HepG2 (cell line): ENCODE measurements around the gene AMZ2. TPM values are rescaled to one million over a fixed set of nuclear protein-coding genes. Genes with fewer than 3 reads are reported as not detected.

Source experiments
- BRF2 ChIP-seq: sonication (generic); formaldehyde crosslinking; IDR thresholded peaks from 2 replicates; pipeline ENCODE4 v1.8.1; 2022; ENCODE audit warnings: mild to moderate bottlenecking, missing genetic modification reagents
- CHD2 ChIP-seq: IDR thresholded peaks from 2 replicates; pipeline ENCODE4 v1.6.1; 2011; ENCODE audit warnings: low read depth, low read length, improper control_type of control experiment
- CREB1 ChIP-seq, 2 experiments: fragments of 450-650 bp in 1 of 2; IDR thresholded peaks; 2 replicates each; pipeline ENCODE4 v1.6.1; 2016 to 2017; ENCODE audit warnings: control low read depth in 1 of 2, mild to moderate bottlenecking in 1 of 2, missing compliant biosample characterization in 1 of 2, missing genetic modification characterization in 1 of 2
- FOSL1 ChIP-seq: sonication (generic); formaldehyde crosslinking; IDR thresholded peaks from 2 replicates; pipeline ENCODE4 v1.9.0; 2021; ENCODE audit warnings: missing genetic modification reagents, borderline replicate concordance
- FOXP1 ChIP-seq, 2 experiments: fragments of 450-650 bp in 1 of 2; IDR thresholded peaks; 2 replicates each; pipeline ENCODE4 v1.6.1; 2017 to 2018; ENCODE audit warnings: antibody characterized with exemption in 1 of 2
- GPBP1L1 ChIP-seq: sonication (generic); formaldehyde crosslinking; IDR thresholded peaks from 2 replicates; pipeline ENCODE4 v1.5.0; 2020; ENCODE audit warnings: mild to moderate bottlenecking, missing genetic modification reagents
- HDAC1 ChIP-seq: sonication (generic); formaldehyde crosslinking; IDR thresholded peaks from 2 replicates; pipeline ENCODE4 v1.5.1; 2020; ENCODE audit warnings: mild to moderate bottlenecking, missing genetic modification reagents
- HDAC6 ChIP-seq: fragments of 200-600 bp; sonication (generic); IDR thresholded peaks from 2 replicates; pipeline ENCODE4 v1.7.0; 2017; ENCODE audit warnings: mild to moderate bottlenecking, antibody characterized with exemption, low read length, low read depth
- HMG20B ChIP-seq: conservative IDR thresholded peaks from 2 replicates; pipeline ENCODE4 v1.6.1; 2016; ENCODE audit warnings: missing genetic modification reagents, missing compliant biosample characterization
- MIXL1 ChIP-seq: IDR thresholded peaks from 2 replicates; pipeline ENCODE4 v1.6.1; 2016
- MTA1 ChIP-seq: sonication (generic); formaldehyde crosslinking; IDR thresholded peaks from 2 replicates; pipeline ENCODE4 v1.4.0; 2020; ENCODE audit warnings: missing genetic modification reagents, mild to moderate bottlenecking, borderline replicate concordance
- MYC ChIP-seq: sonication (generic); formaldehyde crosslinking; IDR thresholded peaks from 2 replicates; pipeline ENCODE4 v1.9.0; 2021; ENCODE audit warnings: missing genetic modification reagents, borderline replicate concordance
- NCOR1 ChIP-seq: fragments of 200-600 bp; sonication (generic); IDR thresholded peaks from 2 replicates; pipeline ENCODE4 v1.7.0; 2017; ENCODE audit warnings: antibody characterized with exemption, low read length, borderline replicate concordance
- NFKB2 ChIP-seq: sonication (generic); formaldehyde crosslinking; IDR thresholded peaks from 2 replicates; pipeline ENCODE4 v1.4.0; 2020; ENCODE audit warnings: missing genetic modification reagents, borderline replicate concordance
- PITX1 ChIP-seq: sonication (generic); formaldehyde crosslinking; IDR thresholded peaks from 2 replicates; pipeline ENCODE4 v1.5.1; 2020; ENCODE audit warnings: mild to moderate bottlenecking, missing genetic modification reagents
- SATB2 ChIP-seq: sonication (generic); formaldehyde crosslinking; IDR thresholded peaks from 2 replicates; pipeline ENCODE4 v1.5.0; 2020; ENCODE audit warnings: missing genetic modification reagents
- SIX1 ChIP-seq: sonication (generic); formaldehyde crosslinking; IDR thresholded peaks from 2 replicates; pipeline ENCODE4 v1.4.0; 2020; ENCODE audit warnings: missing genetic modification reagents, borderline replicate concordance
- SOX5 ChIP-seq: IDR thresholded peaks from 2 replicates; pipeline ENCODE4 v1.6.1; 2016; ENCODE audit warnings: borderline replicate concordance
- SP1 ChIP-seq, 2 experiments: fragments of 450-650 bp in 1 of 2; sonication (generic) in 1 of 2; formaldehyde crosslinking in 1 of 2; IDR thresholded peaks; 2 replicates each; pipeline versions ENCODE4 v1.4.0 to v1.6.1; 2016 to 2020; ENCODE audit warnings: missing genetic modification reagents in 1 of 2
- ZBTB1 ChIP-seq: sonication (generic); formaldehyde crosslinking; IDR thresholded peaks from 2 replicates; pipeline ENCODE4 v1.4.0; 2020; ENCODE audit warnings: missing genetic modification reagents, borderline replicate concordance
- ZMYM2 ChIP-seq: sonication (generic); formaldehyde crosslinking; IDR thresholded peaks from 2 replicates; pipeline ENCODE4 v1.8.0; 2022; ENCODE audit warnings: mild to moderate bottlenecking, missing genetic modification reagents
- ZNF235 ChIP-seq: sonication (generic); formaldehyde crosslinking; IDR thresholded peaks from 2 replicates; pipeline ENCODE4 v1.8.1; 2023; ENCODE audit warnings: mild to moderate bottlenecking, missing genetic modification reagents, borderline replicate concordance
- ZNF501 ChIP-seq: sonication (generic); formaldehyde crosslinking; IDR thresholded peaks from 2 replicates; pipeline ENCODE4 v1.5.1; 2020; ENCODE audit warnings: mild to moderate bottlenecking, moderate library complexity, missing genetic modification reagents
- ZNF572 ChIP-seq: sonication (generic); formaldehyde crosslinking; IDR thresholded peaks from 2 replicates; pipeline ENCODE4 v1.5.1; 2020; ENCODE audit warnings: mild to moderate bottlenecking, missing genetic modification reagents
- ZNF577 ChIP-seq: sonication (generic); formaldehyde crosslinking; IDR thresholded peaks from 2 replicates; pipeline ENCODE4 v1.4.0; 2020; ENCODE audit warnings: mild to moderate bottlenecking, low read depth, missing genetic modification reagents, borderline replicate concordance
- ZNF597 ChIP-seq: sonication (generic); formaldehyde crosslinking; IDR thresholded peaks from 2 replicates; pipeline ENCODE4 v1.5.0; 2020; ENCODE audit warnings: missing genetic modification reagents
- ZNF644 ChIP-seq: IDR thresholded peaks from 2 replicates; pipeline ENCODE4 v1.6.1; 2016; ENCODE audit warnings: low read depth
- ZNF746 ChIP-seq: sonication (generic); formaldehyde crosslinking; IDR thresholded peaks from 2 replicates; pipeline ENCODE4 v1.8.0; 2022; ENCODE audit warnings: mild to moderate bottlenecking, missing genetic modification reagents
- polyA plus RNA-seq, 8 experiments: library from polyadenylated mRNA; depleted of rRNA in 3 of 8; stranded (reverse) in 7 of 8; unstranded in 1 of 8; fragments of >200 nt; fragmentation: Illumina TruSeq in 4 of 8; extraction: Trizol in 4 of 8; gene quantifications; 2 replicates each; pipeline versions ENCODE4 v1.2.1 to v1.2.3, GENCODE V29; 2011 to 2016; ENCODE audit warnings: low read depth in 4 of 8, missing spikeins in 1 of 8, mixed read lengths in 1 of 8; ENCODE audit not compliant: insufficient read depth in 1 of 8
- total RNA-seq, 5 experiments: library from RNA; depleted of rRNA; stranded (reverse); fragments of >200 nt; fragmentation: Illumina TruSeq; extraction: Trizol; gene quantifications; 2 replicates each; pipeline ENCODE4 v1.2.3, GENCODE V29; 2016; ENCODE audit warnings: low read depth in 1 of 5

Gene AMZ2
- total and polyA plus RNA-seq, 2 of the 13 experiments (the other 11 are each of a cell fraction or from before 2014, with no cell fraction given) = 86.9 to 90.2 TPM

- TF ChIP-seq PITX1 (no peak), MTA1 (no peak), BRF2 (CRISPR knock-in tag) (no peak), ZNF572 (CRISPR knock-in tag) (no peak), ZNF577 (CRISPR knock-in tag) (no peak), NCOR1 (no peak; the same call in 1 of the 2 replicates), ZNF235 (CRISPR knock-in tag) (no peak), ZNF501 (CRISPR knock-in tag) (no peak), SOX5 (CRISPR knock-in tag) (no peak), FOXP1 (IDR thresholded peaks at IDR 0.05) (no peak), FOXP1 (CRISPR knock-in tag; IDR thresholded peaks at IDR 0.05) (no peak), NFKB2 (no peak), ZNF597 (CRISPR knock-in tag) (no peak), FOSL1 (CRISPR knock-in tag) (no peak), CREB1 (IDR thresholded peaks at IDR 0.05) (no peak; the same call in 1 of the 2 replicates), CREB1 (CRISPR knock-in tag; IDR thresholded peaks at IDR 0.05) (no peak), HMG20B (no peak), ZMYM2 (CRISPR knock-in tag) (no peak), MYC (CRISPR knock-in tag) (peak; percentile 95), SATB2 (CRISPR knock-in tag) (peak; percentile 78; the same call in 1 of the 2 replicates), HDAC6 (no peak), ZNF746 (CRISPR knock-in tag) (no peak; the same call in 1 of the 2 replicates), ZBTB1 (no peak), CHD2 (no peak), GPBP1L1 (CRISPR knock-in tag) (no peak), ZNF644 (CRISPR knock-in tag) (no peak), SIX1 (CRISPR knock-in tag) (0 out of 2 replicates have a peak, but pooled peaks have one; percentile 22), HDAC1 (CRISPR knock-in tag) (no peak; the same call in 1 of the 2 replicates), MIXL1 (CRISPR knock-in tag) (no peak), SP1 (IDR thresholded peaks at IDR 0.05) (no peak), SP1 (CRISPR knock-in tag; IDR thresholded peaks at IDR 0.05) (no peak)
Observed at GRCh38 chr17:68290955-68291835, 43.4 kb downstream of the AMZ2 start, which contains the start of the genes ARSG and SLC16A6 (continued).
